GM13977 (cell line): ENCODE measurements around the gene KRT74.

Experiments
- DNase-seq: peaks from one replicate; pipeline ENCODE4 v3.0.0; 2012; ENCODE audit warnings: low spot score
- in situ Hi-C: fragments of 300-500 bp; cut with MboI; formaldehyde crosslinking; loops from one replicate; pipeline ENCODE4 v1.12.0; 2022; ENCODE audit warnings: low sequenced_read_pairs, low pct_unique_long_range_greater_than_20kb, mixed read lengths, inconsistent platforms; ENCODE audit not compliant: unreplicated experiment
- TF ChIP-seq, protein P1 (sequence below): IDR thresholded peaks from 2 replicates; pipeline ENCODE4 v1.5.1; 2012; ENCODE audit warnings: mild to moderate bottlenecking, control low read depth; ENCODE audit not compliant: insufficient read depth; ENCODE audit errors: extremely low read depth, missing control alignments

The KRT74 gene

DNA sequence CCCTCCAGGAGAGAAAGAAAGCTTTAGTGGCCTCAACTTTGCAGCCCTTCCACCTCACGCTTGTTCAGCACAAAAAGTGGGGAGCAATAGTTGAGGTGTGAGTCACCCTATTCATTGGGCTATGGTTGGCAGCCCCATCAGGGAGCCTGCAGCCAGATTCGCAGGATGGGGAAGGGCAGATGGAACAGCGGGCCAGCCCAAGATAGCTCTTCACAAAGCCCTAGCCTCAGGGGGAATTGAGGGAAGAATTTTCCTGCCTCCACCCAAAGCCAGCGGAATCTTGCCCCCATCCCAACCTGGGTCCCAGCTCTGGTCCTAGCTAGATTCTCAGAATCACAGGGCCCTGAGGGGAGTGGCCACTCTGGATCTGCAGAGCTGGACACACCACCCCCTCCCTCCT is 49.8 kb downstream of the KRT74 start:
- in situ Hi-C loops, result no loop called here
- TF ChIP-seq, protein P1, sequence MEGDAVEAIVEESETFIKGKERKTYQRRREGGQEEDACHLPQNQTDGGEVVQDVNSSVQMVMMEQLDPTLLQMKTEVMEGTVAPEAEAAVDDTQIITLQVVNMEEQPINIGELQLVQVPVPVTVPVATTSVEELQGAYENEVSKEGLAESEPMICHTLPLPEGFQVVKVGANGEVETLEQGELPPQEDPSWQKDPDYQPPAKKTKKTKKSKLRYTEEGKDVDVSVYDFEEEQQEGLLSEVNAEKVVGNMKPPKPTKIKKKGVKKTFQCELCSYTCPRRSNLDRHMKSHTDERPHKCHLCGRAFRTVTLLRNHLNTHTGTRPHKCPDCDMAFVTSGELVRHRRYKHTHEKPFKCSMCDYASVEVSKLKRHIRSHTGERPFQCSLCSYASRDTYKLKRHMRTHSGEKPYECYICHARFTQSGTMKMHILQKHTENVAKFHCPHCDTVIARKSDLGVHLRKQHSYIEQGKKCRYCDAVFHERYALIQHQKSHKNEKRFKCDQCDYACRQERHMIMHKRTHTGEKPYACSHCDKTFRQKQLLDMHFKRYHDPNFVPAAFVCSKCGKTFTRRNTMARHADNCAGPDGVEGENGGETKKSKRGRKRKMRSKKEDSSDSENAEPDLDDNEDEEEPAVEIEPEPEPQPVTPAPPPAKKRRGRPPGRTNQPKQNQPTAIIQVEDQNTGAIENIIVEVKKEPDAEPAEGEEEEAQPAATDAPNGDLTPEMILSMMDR, result no peak
- no peak for DNase-seq

DNA sequence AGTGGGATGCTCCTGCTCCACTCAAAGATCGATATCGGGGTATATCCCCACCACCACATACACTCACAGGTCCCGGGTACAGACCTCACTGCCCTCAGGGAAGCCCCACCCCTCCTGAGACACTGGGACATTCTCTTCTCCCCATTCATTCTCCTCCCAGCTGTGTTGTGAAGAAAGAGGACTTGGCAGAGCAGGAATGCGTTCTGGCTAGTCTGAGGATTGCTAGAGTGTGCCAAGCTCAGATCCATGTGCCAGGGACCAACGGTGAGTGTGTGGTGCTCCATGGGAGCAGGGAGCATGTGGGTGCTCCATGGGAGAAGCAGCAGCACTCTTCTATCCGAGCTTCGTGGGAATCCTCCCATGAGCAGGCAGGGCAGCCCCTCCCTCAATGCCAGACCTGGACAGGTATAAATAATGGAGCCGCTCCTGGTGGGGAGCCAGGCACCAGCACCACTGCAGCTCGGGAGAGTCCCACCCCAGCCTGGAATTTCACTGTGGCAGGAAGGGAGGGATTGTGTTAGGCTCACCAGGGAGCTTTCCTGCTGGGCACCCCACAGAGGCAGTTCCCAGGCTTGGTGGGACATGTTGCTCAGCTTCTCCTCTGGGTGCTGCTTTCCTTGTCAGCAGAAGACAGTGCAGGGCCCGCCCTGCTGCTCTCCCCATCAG is 51.2 kb downstream of the KRT74 start:
- TF ChIP-seq, protein P1, result no peak
- DNase-seq, result no peak
- in situ Hi-C loops, result no loop called here

DNA sequence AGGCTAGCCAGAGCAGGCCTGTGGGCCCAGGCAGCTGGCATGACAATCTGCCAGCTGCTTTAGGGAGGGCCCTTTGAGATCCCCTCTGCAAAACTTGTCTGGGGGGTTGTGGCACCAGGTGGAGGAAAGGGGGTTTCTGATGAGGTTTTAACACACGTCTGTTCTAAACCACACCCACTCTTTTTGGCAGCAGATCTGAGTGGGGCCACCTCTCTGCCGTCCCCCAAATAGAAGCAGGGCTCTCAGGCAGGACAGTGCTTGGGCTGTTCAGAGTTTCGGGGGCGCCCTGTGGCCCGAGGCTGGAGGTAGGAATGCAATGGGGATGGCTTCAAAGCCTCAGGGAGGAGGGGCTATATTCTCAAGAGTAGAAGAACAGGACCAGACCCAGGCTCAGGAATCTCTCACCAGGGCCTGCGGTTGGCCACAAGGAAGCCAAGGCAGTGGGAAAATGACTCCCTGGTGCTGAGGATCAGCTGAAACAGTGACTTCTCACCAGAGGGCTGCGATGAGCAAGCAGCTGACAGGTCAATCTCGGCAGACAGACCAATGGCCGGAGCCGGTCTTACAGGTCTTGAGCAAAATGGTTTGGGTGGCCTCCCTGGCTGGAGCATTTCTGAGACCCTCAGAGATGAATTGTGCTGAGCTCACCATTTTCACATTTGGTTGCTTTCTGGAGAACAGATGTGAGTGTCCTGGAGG is 51.9 kb downstream of the KRT74 start:
- in situ Hi-C loops, result no loop called here
- DNase-seq, result no peak

DNA sequence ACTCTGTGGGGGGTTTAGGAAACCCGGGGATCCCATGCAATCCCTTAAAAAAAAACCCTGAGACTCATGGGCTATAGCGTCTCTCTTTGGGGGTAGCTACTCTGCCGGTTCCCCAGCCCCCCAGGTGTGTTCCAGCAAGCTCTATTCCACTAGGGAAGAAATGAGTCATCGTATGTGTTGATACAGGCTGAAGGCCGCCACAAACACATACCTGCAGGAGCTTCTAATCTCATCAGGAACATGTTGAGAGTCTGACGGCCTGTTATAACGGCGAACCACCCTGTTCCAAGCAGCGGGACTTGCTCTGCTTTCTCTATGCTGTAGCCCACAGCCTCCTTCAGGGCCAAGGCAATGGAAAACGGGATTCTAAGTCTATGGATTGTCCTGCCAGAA is 52.5 kb downstream of the KRT74 start:
- TF ChIP-seq, protein P1, result no peak
- DNase-seq, result no peak
- in situ Hi-C loops, result no loop called here

More for the DNA sequence above, 51.9 kb downstream of the KRT74 start:
- TF ChIP-seq, protein P1, result no peak

DNA sequence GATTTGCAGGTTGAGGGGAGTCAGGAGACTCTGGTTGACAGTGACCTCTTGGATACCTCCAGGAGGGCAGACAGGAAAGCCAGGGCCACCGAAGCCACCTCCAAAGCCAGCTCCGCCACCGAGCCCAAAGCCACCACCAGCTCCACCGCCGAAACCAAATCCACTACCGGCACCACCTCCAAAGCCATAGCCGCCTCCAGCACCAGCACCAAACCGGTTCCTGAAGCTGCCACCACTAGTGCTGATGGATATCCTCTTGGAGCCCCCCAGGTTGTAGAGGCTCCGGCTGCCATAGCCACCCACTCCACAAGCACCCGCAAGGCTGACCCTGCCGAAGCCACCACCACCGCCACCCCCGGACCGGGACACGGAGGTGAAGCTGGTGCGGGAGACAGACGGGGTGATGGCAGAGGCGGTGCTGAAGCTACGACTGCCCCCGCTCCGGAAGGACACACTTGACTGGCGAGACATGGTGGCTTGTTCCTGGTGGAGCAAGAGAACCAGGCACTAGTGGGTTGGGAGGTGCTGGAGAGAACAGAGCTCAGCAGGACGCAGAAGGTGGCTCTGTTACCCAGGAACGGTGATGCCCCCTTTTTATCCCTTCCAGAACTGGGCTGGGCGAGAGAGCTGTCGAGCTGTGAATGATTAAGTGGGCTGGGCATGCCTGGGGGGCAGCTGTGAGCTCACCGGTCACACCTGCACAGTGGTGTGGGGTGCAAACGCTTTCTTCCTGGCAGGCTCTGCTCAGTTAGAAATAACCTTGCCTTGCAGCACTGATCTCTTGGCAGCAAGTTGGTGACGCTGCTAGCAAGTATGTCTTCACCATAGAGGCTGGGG is 53.6 kb downstream of the KRT74 start, which contains the start of gene KRT5:
Gene KRT5, minus strand, starts transcription at position 569 of the 837 bp plus-strand sequence. Its CDS starts 98 bp downstream, at position 471.
- no peak for DNase-seq
- TF ChIP-seq, protein P1, result no peak
- in situ Hi-C loops, result no loop called here

DNA sequence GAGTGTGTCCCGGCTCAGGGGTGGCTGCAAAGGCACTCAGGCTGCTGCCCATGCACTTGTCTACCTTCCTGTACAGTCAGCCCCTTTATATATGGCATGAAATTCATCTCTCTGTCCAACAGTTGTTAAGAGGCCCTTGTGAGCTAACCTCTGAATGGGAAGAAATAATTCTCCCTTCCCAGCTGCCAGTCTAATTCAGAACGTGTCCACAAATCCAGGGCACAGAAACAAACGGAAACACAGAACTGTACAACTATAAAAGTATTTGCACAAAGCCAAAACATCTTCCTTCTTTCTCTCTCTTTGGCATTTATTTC is 54.3 kb downstream of the KRT74 start:
- in situ Hi-C loops, result no loop called here
- DNase-seq, result no peak
- TF ChIP-seq, protein P1, result no peak
